HG03558 (cell line): ENCODE data around the gene CDON.

Source experiments
- ATAC-seq: cut with Tn5 transposase; IDR thresholded peaks from one replicate; pipeline ENCODE4 v1.9.1; 2021; ENCODE audit warnings: moderate number of reproducible peaks; ENCODE audit not compliant: unreplicated experiment; ENCODE audit errors: extremely low read depth

Gene CDON

GRCh38 chr11:125947419-125948277, 115.0 kb downstream of the CDON start:
- ATAC-seq = no peak

GRCh38 chr11:125946712-125947418, 115.8 kb downstream of the CDON start:
- ATAC-seq = no peak

GRCh38 chr11:125945797-125946520, 116.7 kb downstream of the CDON start, which contains the start of gene VSIG10L2:
VSIG10L2 (plus strand) TSS chr11:125946044; CDS start chr11:125946056, 12 bp downstream.
- no peak for ATAC-seq

- ATAC-seq = no peak
Measured at GRCh38 chr11:125945011-125945796, 117.5 kb downstream of the CDON start.

- ATAC-seq = no peak
Measured at GRCh38 chr11:125944350-125945010, 118.2 kb downstream of the CDON start.

- no peak for ATAC-seq
Measured at GRCh38 chr11:125943661-125944349, 118.9 kb downstream of the CDON start.

- no peak for ATAC-seq
Measured at GRCh38 chr11:125942771-125943428, 119.8 kb downstream of the CDON start.

GRCh38 chr11:125941619-125942611, 120.8 kb downstream of the CDON start:
- no peak for ATAC-seq

GRCh38 chr11:125941267-125941618, 121.4 kb downstream of the CDON start:
- no peak for ATAC-seq

- ATAC-seq = no peak
Measured at GRCh38 chr11:125940145-125940544, 122.5 kb downstream of the CDON start.

GRCh38 chr11:125939081-125939521, 123.6 kb downstream of the CDON start:
- ATAC-seq = no peak

- no peak for ATAC-seq
Measured at GRCh38 chr11:125938418-125938817, 124.2 kb downstream of the CDON start.

GRCh38 chr11:125935618-125936199, 127.0 kb downstream of the CDON start:
- no peak for ATAC-seq

GRCh38 chr11:125935056-125935455, 127.6 kb downstream of the CDON start:
- no peak for ATAC-seq

- no peak for ATAC-seq
Measured at GRCh38 chr11:125934473-125934872, 128.2 kb downstream of the CDON start.

GRCh38 chr11:125933030-125933813, 129.4 kb downstream of the CDON start:
- no peak for ATAC-seq
